PC-9 (cell line): ENCODE results near the gene ATP10A. TPM values are rescaled to one million over a fixed set of nuclear protein-coding genes. Genes with fewer than 3 reads are reported as not detected.

Source experiments
- BruUV-seq: library from RNA; stranded (reverse); fragments of 400-500 nt; replicated peaks from 2 replicates; lab custom pipeline; 2021; lab: Mats Ljungman, UMichigan
- CTCF ChIA-PET: fragments of 300-600 bp; sonication (Branson Sonifier 250); formaldehyde crosslinking; loops from one replicate; lab custom pipeline; 2022; ENCODE audit warnings: antibody characterized with exemption; lab: Charles Lee
- POLR2A ChIA-PET: fragments of 300-600 bp; sonication (Branson Sonifier 250); formaldehyde crosslinking; loops from one replicate; lab custom pipeline; 2022; ENCODE audit warnings: antibody characterized with exemption; ENCODE audit not compliant: unreplicated experiment; lab: Charles Lee
- DNase-seq, 2 experiments: peaks; one replicate each; pipeline versions ENCODE4 v3.0.0 to v3.0.0-alpha.2; 2015 to 2022; ENCODE audit warnings: mixed read lengths in 1 of 2
- H2AFZ ChIP-seq: fragments of 200-600 bp; sonication (generic); 2 replicates; pipeline ENCODE4 v1.8.1; 2017; ENCODE audit warnings: antibody characterized with exemption
- H3F3A ChIP-seq: fragments of 200-600 bp; sonication (generic); 2 replicates; pipeline ENCODE4 v1.8.1; 2017; ENCODE audit warnings: antibody characterized with exemption, mild to moderate bottlenecking, low read depth; ENCODE audit not compliant: insufficient read depth
- H3K27ac ChIP-seq: fragments of 200-600 bp; sonication (generic); 2 replicates; pipeline ENCODE4 v1.6.1; 2016; ENCODE audit warnings: mixed run types
- H3K27me3 ChIP-seq: fragments of 200-600 bp; sonication (generic); 2 replicates; pipeline ENCODE4 v1.6.1; 2016; ENCODE audit warnings: low read depth, mixed run types; ENCODE audit not compliant: insufficient read depth
- H3K36me3 ChIP-seq: fragments of 200-600 bp; sonication (generic); 2 replicates; pipeline ENCODE4 v1.6.1; 2016; ENCODE audit warnings: low read depth, mixed run types
- H3K4me1 ChIP-seq: fragments of 200-600 bp; sonication (generic); replicated peaks from 2 replicates; pipeline ENCODE4 v1.6.1; 2016; ENCODE audit warnings: mixed run types; ENCODE audit not compliant: insufficient read depth
- H3K4me2 ChIP-seq: fragments of 200-600 bp; sonication (generic); 2 replicates; pipeline ENCODE4 v1.6.1; 2017; ENCODE audit warnings: mixed run types
- H3K4me3 ChIP-seq: fragments of 200-600 bp; sonication (generic); 2 replicates; pipeline ENCODE4 v1.6.1; 2016; ENCODE audit warnings: mixed run types
- H3K79me2 ChIP-seq: fragments of 200-600 bp; sonication (generic); 2 replicates; pipeline ENCODE4 v1.6.1; 2017; ENCODE audit warnings: low read depth, mixed run types
- H3K9me2 ChIP-seq: fragments of 200-600 bp; sonication (generic); 2 replicates; pipeline ENCODE4 v1.8.1; 2017; ENCODE audit warnings: mild to moderate bottlenecking; ENCODE audit not compliant: insufficient read depth
- H3K9me3 ChIP-seq: fragments of 200-600 bp; sonication (generic); 2 replicates; pipeline ENCODE4 v1.8.1; 2016; ENCODE audit warnings: low read depth; ENCODE audit not compliant: insufficient read depth
- H4K20me1 ChIP-seq: fragments of 200-600 bp; sonication (generic); 2 replicates; pipeline ENCODE4 v1.8.1; 2017; ENCODE audit not compliant: insufficient read depth
- EZH2 ChIP-seq: fragments of 200-600 bp; sonication (generic); IDR thresholded peaks from 2 replicates; pipeline ENCODE4 v1.8.0; 2017; ENCODE audit warnings: antibody characterized with exemption, low read depth
- intact Hi-C: fragments of 100-400 bp; cut with micrococcal nuclease; formaldehyde crosslinking; loops from one replicate; pipeline ENCODE4 v1.10.0; 2022; ENCODE audit not compliant: unreplicated experiment
- total RNA-seq: library from RNA; stranded (reverse); gene quantifications from 2 replicates; pipeline ENCODE4 v1.2.3, GENCODE V29; 2021
- TF ChIP-seq, protein P1 (sequence below): fragments of 200-600 bp; sonication (generic); conservative IDR thresholded peaks from 2 replicates; pipeline ENCODE4 v1.6.1; 2017; ENCODE audit warnings: mixed run types, antibody characterized with exemption, mild to moderate bottlenecking, moderate library complexity

Gene ATP10A
- total RNA-seq, 1 experiment from 2014 or later = not detected

- ChIA-PET POLR2A (no interaction called here), CTCF (no interaction called here)
- H3K4me1 ChIP-seq = no peaks in the 10 kb centered on the region
- no peak overlapping the region for H2AFZ ChIP-seq
- no peak for DNase-seq
- H3K4me2 ChIP-seq = no peak overlapping the region
- no peaks in the 10 kb centered on the region for H3K36me3 ChIP-seq
- intact Hi-C loops = no loop called here
- TF ChIP-seq, protein P1, sequence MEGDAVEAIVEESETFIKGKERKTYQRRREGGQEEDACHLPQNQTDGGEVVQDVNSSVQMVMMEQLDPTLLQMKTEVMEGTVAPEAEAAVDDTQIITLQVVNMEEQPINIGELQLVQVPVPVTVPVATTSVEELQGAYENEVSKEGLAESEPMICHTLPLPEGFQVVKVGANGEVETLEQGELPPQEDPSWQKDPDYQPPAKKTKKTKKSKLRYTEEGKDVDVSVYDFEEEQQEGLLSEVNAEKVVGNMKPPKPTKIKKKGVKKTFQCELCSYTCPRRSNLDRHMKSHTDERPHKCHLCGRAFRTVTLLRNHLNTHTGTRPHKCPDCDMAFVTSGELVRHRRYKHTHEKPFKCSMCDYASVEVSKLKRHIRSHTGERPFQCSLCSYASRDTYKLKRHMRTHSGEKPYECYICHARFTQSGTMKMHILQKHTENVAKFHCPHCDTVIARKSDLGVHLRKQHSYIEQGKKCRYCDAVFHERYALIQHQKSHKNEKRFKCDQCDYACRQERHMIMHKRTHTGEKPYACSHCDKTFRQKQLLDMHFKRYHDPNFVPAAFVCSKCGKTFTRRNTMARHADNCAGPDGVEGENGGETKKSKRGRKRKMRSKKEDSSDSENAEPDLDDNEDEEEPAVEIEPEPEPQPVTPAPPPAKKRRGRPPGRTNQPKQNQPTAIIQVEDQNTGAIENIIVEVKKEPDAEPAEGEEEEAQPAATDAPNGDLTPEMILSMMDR = no peak
- TF ChIP-seq EZH2 = no peak
- H3K9me3 ChIP-seq = no peaks in the 10 kb centered on the region
- H3K27me3 ChIP-seq = peaks cover 7% of the 10 kb centered on the region; the same call in 1 of the 2 replicates
- BruUV-seq = no TSS peak
- H3K27ac ChIP-seq = no peak overlapping the region
- no peak overlapping the region for H3K4me3 ChIP-seq
- no peaks in the 10 kb centered on the region for H3K9me2 ChIP-seq
- H4K20me1 ChIP-seq = no peaks in the 10 kb centered on the region
- no peaks in the 10 kb centered on the region for H3F3A ChIP-seq
- no peaks in the 10 kb centered on the region for H3K79me2 ChIP-seq
Observed at GRCh38 chr15:25649390-25649789, 213.7 kb downstream of the ATP10A start.

DNA sequence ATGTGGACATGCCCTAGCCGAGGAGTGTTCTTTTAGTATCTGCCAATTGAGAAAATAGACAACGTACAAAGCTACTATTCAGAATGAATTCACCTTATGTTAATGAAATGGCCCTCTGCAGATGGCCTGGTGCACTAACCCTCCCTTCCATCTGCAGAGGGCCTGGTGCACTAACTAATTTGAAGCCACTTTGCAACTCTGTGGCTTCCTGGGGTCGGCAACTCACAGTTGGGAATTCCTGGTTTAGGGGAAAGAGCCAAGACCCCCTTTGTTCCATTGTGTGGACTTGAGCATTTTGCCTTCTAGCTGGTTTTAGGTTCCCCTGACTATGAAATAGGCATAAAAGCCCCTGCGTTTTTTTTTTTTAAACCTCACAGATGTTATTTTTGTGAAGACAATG lies 220.0 kb downstream of the ATP10A start:
- BruUV-seq = no TSS peak
- Histone ChIP-seq H3F3A (no peaks in the 10 kb centered on the region), H3K9me3 (no peaks in the 10 kb centered on the region), H3K27ac (no peak overlapping the region), H4K20me1 (no peaks in the 10 kb centered on the region), H3K9me2 (no peaks in the 10 kb centered on the region), H2AFZ (no peak overlapping the region), H3K27me3 (peaks cover 22% of the 10 kb centered on the region; the same call in 1 of the 2 replicates), H3K79me2 (no peaks in the 10 kb centered on the region), H3K36me3 (no peaks in the 10 kb centered on the region), H3K4me1 (no peaks in the 10 kb centered on the region), H3K4me3 (no peak overlapping the region), H3K4me2 (no peak overlapping the region)
- intact Hi-C loops = no loop called here
- DNase-seq = no peak
- no peak for TF ChIP-seq EZH2
- TF ChIP-seq, protein P1 = no peak
- ChIA-PET POLR2A (no interaction called here), CTCF (no interaction called here)

DNA sequence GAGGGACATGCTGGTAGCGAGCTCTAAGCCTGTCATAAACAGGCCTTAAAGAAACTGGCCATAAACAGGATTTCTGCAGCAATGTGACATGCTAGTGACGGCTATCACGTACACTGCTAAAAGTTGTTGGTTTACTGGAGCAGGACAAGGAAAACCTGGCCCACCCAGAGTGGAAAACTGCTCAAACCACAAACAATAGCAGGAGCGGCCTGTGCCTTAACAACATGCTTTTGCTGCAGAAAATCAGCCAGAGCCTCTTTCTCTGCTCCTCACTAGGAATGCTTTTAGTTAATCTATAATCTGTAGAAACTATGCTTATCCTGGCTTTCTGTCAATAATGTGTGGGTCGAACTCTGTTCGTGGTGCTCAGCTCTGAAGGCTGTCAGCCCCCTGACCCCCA lies 221.4 kb downstream of the ATP10A start:
- POLR2A ChIA-PET = no interaction called here
- Histone ChIP-seq H3K27ac (no peak overlapping the region), H3K9me2 (no peaks in the 10 kb centered on the region), H3K4me1 (no peaks in the 10 kb centered on the region), H2AFZ (no peak overlapping the region), H3K4me3 (no peak overlapping the region), H3K27me3 (peaks cover 26% of the 10 kb centered on the region; the same call in 1 of the 2 replicates), H4K20me1 (no peaks in the 10 kb centered on the region), H3K79me2 (no peaks in the 10 kb centered on the region), H3K9me3 (no peaks in the 10 kb centered on the region), H3K4me2 (no peak overlapping the region), H3F3A (no peaks in the 10 kb centered on the region), H3K36me3 (no peaks in the 10 kb centered on the region)
- CTCF ChIA-PET = no interaction called here
- no peak for DNase-seq
- TF ChIP-seq, protein P1 = no peak
- no peak for TF ChIP-seq EZH2
- intact Hi-C loops = no loop called here
- BruUV-seq = no TSS peak
